ENCODE results near the gene GAL3ST3. TPM values are rescaled to one million over a fixed set of nuclear protein-coding genes. Genes with fewer than 3 reads are reported as not detected.
A peak's percentile ranks its signal among the peaks of the same experiment; 100 is the strongest.

GAL3ST3 gene
- total RNA-seq, 1 donor from 2014 or later: 2.1 TPM

GRCh38 chr11:66001942-66002647 is 46.9 kb downstream of the GAL3ST3 start, which contains the start of the genes BANF1 and EIF1AD:
BANF1 (plus strand) TSS chr11:66002503; CDS start chr11:66003251, 748 bp downstream.
EIF1AD (minus strand) TSS chr11:66002157; CDS start chr11:66000389, 1,768 bp downstream.
- no peak for TF ChIP-seq CTCF (conservative IDR thresholded peaks at IDR 0.05; ENCODE audit: low read depth, low read length)
- peak; percentile 91 for DNase-seq (ENCODE audit: low read depth)
- H3K4me3 ChIP-seq (ENCODE audit: low read depth, low read length): peak within 1 kb of the TSS; percentile 92

DNA sequence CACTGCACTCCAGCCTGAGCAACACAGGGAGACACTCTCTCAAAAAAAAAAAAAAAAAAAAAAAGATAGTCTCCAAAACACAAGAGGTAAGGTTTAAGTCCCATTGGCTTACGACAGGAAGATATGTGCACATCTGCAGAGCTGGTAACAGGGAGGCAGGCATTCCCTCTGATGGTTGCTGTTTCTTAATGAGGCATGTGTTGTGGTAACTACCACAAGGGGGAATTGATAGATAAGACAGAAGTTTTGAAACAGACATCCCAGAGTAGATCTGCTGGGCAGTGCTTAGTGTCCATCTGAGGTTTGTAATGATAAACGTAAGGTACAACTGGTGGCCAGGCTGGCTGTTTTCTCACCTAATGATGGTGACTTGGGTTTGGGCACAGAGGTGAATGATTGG is 51.7 kb downstream of the GAL3ST3 start:
- no peak overlapping the region for H3K4me3 ChIP-seq (ENCODE audit: low read depth, low read length)
- DNase-seq (ENCODE audit: low read depth): no peak
- TF ChIP-seq CTCF (conservative IDR thresholded peaks at IDR 0.05; ENCODE audit: low read depth, low read length): no peak

GRCh38 chr11:65992056-65992455 is 56.9 kb downstream of the GAL3ST3 start:
- no peak for DNase-seq (ENCODE audit: low read depth)
- no peak for TF ChIP-seq CTCF (conservative IDR thresholded peaks at IDR 0.05; ENCODE audit: low read depth, low read length)
- H3K4me3 ChIP-seq (ENCODE audit: low read depth, low read length): no peak overlapping the region

Other genes starting within 250 kb of the GAL3ST3 start
- 2.1 TPM in 1 of 2 replicates, not detected in the other for gene SNX32, start 215.2 kb downstream of the GAL3ST3 start, total RNA-seq
- gene CFL1, start 191.0 kb downstream of the GAL3ST3 start, total RNA-seq: 2,195 and 2,365 TPM in 2 replicates
- gene MUS81, start 188.7 kb downstream of the GAL3ST3 start, total RNA-seq: 57.2 and 71.8 TPM in 2 replicates
- gene EFEMP2, start 176.4 kb downstream of the GAL3ST3 start, total RNA-seq: 45.1 and 94.7 TPM in 2 replicates
- gene CTSW, start 169.3 kb downstream of the GAL3ST3 start, total RNA-seq: 0.51 and 1.2 TPM in 2 replicates
- 85.3 and 135 TPM in 2 replicates for gene FIBP, start 160.7 kb downstream of the GAL3ST3 start, total RNA-seq
- gene CCDC85B, start 158.5 kb downstream of the GAL3ST3 start, total RNA-seq: 76.5 and 94.2 TPM in 2 replicates
- 143 and 172 TPM in 2 replicates for gene FOSL1, start 148.8 kb downstream of the GAL3ST3 start, total RNA-seq
- 6.6 and 12.4 TPM in 2 replicates for gene C11orf68, start 130.1 kb downstream of the GAL3ST3 start, total RNA-seq
- 225 TPM in 2 replicates for gene DRAP1, start 129.7 kb downstream of the GAL3ST3 start, total RNA-seq
- gene TSGA10IP, start 103.7 kb downstream of the GAL3ST3 start, total RNA-seq: not detected in 2 replicates
- 28.8 and 30.2 TPM in 2 replicates for gene SART1, start 87.4 kb downstream of the GAL3ST3 start, total RNA-seq
- 45.2 and 45.3 TPM in 2 replicates for gene EIF1AD, start 47.0 kb downstream of the GAL3ST3 start, total RNA-seq
- 144 and 192 TPM in 2 replicates for gene BANF1, start 46.7 kb downstream of the GAL3ST3 start, total RNA-seq
- gene CST6, start 37.2 kb downstream of the GAL3ST3 start, total RNA-seq: 53.4 and 89.1 TPM in 2 replicates
- 1.4 and 4.7 TPM in 2 replicates for gene CATSPER1, start 22.7 kb downstream of the GAL3ST3 start, total RNA-seq
- gene SF3B2, start 3.2 kb upstream of the GAL3ST3 start, total RNA-seq: 204 and 229 TPM in 2 replicates
- gene PACS1, start 21.1 kb upstream of the GAL3ST3 start, total RNA-seq: 17.5 and 24.9 TPM in 2 replicates
- gene KLC2, start 208.5 kb upstream of the GAL3ST3 start, total RNA-seq: 21.7 and 32.0 TPM in 2 replicates
- 152 and 162 TPM in 2 replicates for gene RAB1B, start 219.5 kb upstream of the GAL3ST3 start, total RNA-seq
- gene CNIH2, start 229.0 kb upstream of the GAL3ST3 start, total RNA-seq: 0.43 and 0.58 TPM in 2 replicates
- gene YIF1A, start 240.0 kb upstream of the GAL3ST3 start, total RNA-seq: 106 and 152 TPM in 2 replicates
- 0.58 TPM in 1 of 2 replicates, not detected in the other for gene TMEM151A, start 242.7 kb upstream of the GAL3ST3 start, total RNA-seq